ENCODE data around the gene TTC29.

DNA sequence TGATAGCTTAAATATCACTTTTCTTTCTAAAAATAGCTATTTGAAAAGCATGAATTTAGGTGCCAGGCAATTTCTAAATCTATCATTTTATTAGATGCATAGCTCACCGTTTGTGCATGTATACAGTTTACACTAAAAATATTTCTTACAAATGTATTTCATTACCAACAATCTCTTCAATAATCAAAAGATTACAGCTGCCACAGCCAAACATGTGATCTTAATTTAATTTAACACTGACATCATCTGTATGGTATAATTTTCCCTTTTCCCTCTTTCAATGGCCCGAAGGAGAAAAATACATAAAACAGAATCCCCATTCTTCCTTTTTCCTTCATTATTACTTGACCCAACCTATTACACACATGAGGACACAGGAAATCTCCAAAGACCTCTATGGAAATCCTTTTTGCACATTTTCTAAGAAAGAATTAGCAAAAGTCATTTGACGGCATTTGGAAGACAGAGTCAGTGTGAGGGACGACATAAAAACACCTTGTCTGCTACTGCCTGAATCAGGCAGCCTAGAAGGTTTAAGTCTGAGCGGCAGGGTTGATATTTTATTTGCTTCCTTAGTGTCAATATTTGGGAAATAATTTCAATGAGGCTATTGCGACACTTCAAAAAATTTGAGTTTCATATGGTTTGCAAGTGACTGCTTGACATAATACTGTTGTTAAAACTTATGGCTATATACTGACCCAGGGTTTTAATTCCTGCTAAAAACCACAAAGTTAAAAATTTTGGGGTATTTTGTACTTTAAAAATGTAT, 111.2 kb downstream of the TTC29 start:
- TF ChIP-seq, protein P1, sequence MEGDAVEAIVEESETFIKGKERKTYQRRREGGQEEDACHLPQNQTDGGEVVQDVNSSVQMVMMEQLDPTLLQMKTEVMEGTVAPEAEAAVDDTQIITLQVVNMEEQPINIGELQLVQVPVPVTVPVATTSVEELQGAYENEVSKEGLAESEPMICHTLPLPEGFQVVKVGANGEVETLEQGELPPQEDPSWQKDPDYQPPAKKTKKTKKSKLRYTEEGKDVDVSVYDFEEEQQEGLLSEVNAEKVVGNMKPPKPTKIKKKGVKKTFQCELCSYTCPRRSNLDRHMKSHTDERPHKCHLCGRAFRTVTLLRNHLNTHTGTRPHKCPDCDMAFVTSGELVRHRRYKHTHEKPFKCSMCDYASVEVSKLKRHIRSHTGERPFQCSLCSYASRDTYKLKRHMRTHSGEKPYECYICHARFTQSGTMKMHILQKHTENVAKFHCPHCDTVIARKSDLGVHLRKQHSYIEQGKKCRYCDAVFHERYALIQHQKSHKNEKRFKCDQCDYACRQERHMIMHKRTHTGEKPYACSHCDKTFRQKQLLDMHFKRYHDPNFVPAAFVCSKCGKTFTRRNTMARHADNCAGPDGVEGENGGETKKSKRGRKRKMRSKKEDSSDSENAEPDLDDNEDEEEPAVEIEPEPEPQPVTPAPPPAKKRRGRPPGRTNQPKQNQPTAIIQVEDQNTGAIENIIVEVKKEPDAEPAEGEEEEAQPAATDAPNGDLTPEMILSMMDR (IDR thresholded peaks at IDR 0.05; ENCODE audit: insufficient read depth, low read depth, low read length): no peak
- no peak for TF ChIP-seq EZH2 (IDR thresholded peaks at IDR 0.05; ENCODE audit: insufficient read depth, low read length)
